Stimulated activated CD8-positive, alpha-beta memory T cell treated with anti-CD3 and anti-CD28 coated beads, Interleukin-7, amount 100 ng/mL, for 4 hours (primary cell): ENCODE data around the gene HIRIP3.

Source experiments
- DNase-seq, 2 donors: peaks; one replicate each; pipeline ENCODE4 v3.0.0-alpha.2; 2020; ENCODE audit warnings: low read depth in 2 of 2

Gene HIRIP3

GRCh38 chr16:29999605-30000004 is 4.2 kb upstream of the HIRIP3 start:
- DNase-seq, result no peak

GRCh38 chr16:29996766-29997250 is 1.4 kb upstream of the HIRIP3 start:
- no peak for DNase-seq

GRCh38 chr16:29995911-29996765 is 721 bp upstream of the HIRIP3 start, which contains the start of gene INO80E:
TSS of gene INO80E (plus strand) at chr16:29996241. CDS start at chr16:29996311, 70 bp downstream.
- peak; percentile 98 to 99 for DNase-seq

GRCh38 chr16:29994600-29995323 is 655 bp downstream of the HIRIP3 start:
- DNase-seq, result peak in 1 of 2 donors; percentile 53

GRCh38 chr16:29993903-29994599 is 1.4 kb downstream of the HIRIP3 start:
- no peak for DNase-seq

- no peak for DNase-seq
Measured at GRCh38 chr16:29993191-29993902, 2.1 kb downstream of the HIRIP3 start.

- DNase-seq, result no peak
Measured at GRCh38 chr16:29992344-29992967, 3.0 kb downstream of the HIRIP3 start.

GRCh38 chr16:29991571-29991904 is 3.9 kb downstream of the HIRIP3 start:
- DNase-seq, result no peak

- DNase-seq, result no peak
Measured at GRCh38 chr16:29990883-29991570, 4.4 kb downstream of the HIRIP3 start.

- no peak for DNase-seq
Measured at GRCh38 chr16:29990034-29990433, 5.4 kb downstream of the HIRIP3 start.

- no peak for DNase-seq
Measured at GRCh38 chr16:29989111-29989858, 6.1 kb downstream of the HIRIP3 start.

GRCh38 chr16:29988346-29989075 is 6.9 kb downstream of the HIRIP3 start:
- no peak for DNase-seq

- no peak for DNase-seq
Measured at GRCh38 chr16:29987371-29988085, 7.9 kb downstream of the HIRIP3 start.

GRCh38 chr16:29986931-29987330 is 8.5 kb downstream of the HIRIP3 start:
- no peak for DNase-seq

- DNase-seq, result no peak
Measured at GRCh38 chr16:29986231-29986630, 9.2 kb downstream of the HIRIP3 start.

- DNase-seq, result no peak
Measured at GRCh38 chr16:29985271-29985811, 10.1 kb downstream of the HIRIP3 start.

GRCh38 chr16:29984764-29985147 is 10.7 kb downstream of the HIRIP3 start:
- DNase-seq, result no peak

GRCh38 chr16:29984137-29984763 is 11.2 kb downstream of the HIRIP3 start:
- no peak for DNase-seq
